ENCODE measurements around the gene ANKRD29.

DNA sequence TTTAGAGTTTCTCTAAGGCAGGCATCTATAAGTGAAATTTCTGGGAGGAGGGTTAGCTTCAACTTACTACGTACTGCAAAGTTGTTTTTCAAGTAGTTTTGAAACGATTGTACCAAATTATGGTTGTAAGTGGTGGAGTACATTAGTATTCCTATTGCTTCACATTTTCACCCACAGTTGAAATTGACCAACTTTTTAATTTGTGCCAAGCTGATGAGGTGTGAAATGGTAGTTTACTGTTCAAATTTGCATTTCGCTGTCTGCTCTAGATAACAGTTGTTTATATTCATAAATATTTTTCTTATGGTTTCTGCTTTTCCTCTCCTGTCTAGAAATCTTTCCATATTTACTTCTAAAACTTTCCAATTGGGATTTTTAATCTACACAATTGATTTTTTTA lies 95.0 kb downstream of the ANKRD29 start:
- no peak for TF ChIP-seq POLR2AphosphoS5 (IDR thresholded peaks at IDR 0.05; ENCODE audit: low read depth)
- no peak for TF ChIP-seq EZH2 (IDR thresholded peaks at IDR 0.05; ENCODE audit: low read depth, unreplicated experiment)
- TF ChIP-seq ZNF331 (CRISPR knock-in tag; IDR thresholded peaks at IDR 0.05; ENCODE audit: low read depth): no peak
- TF ChIP-seq, protein P1, sequence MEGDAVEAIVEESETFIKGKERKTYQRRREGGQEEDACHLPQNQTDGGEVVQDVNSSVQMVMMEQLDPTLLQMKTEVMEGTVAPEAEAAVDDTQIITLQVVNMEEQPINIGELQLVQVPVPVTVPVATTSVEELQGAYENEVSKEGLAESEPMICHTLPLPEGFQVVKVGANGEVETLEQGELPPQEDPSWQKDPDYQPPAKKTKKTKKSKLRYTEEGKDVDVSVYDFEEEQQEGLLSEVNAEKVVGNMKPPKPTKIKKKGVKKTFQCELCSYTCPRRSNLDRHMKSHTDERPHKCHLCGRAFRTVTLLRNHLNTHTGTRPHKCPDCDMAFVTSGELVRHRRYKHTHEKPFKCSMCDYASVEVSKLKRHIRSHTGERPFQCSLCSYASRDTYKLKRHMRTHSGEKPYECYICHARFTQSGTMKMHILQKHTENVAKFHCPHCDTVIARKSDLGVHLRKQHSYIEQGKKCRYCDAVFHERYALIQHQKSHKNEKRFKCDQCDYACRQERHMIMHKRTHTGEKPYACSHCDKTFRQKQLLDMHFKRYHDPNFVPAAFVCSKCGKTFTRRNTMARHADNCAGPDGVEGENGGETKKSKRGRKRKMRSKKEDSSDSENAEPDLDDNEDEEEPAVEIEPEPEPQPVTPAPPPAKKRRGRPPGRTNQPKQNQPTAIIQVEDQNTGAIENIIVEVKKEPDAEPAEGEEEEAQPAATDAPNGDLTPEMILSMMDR (conservative IDR thresholded peaks at IDR 0.05; ENCODE audit: low read depth in 2 of 2): no peak
- TF ChIP-seq, protein P2, sequence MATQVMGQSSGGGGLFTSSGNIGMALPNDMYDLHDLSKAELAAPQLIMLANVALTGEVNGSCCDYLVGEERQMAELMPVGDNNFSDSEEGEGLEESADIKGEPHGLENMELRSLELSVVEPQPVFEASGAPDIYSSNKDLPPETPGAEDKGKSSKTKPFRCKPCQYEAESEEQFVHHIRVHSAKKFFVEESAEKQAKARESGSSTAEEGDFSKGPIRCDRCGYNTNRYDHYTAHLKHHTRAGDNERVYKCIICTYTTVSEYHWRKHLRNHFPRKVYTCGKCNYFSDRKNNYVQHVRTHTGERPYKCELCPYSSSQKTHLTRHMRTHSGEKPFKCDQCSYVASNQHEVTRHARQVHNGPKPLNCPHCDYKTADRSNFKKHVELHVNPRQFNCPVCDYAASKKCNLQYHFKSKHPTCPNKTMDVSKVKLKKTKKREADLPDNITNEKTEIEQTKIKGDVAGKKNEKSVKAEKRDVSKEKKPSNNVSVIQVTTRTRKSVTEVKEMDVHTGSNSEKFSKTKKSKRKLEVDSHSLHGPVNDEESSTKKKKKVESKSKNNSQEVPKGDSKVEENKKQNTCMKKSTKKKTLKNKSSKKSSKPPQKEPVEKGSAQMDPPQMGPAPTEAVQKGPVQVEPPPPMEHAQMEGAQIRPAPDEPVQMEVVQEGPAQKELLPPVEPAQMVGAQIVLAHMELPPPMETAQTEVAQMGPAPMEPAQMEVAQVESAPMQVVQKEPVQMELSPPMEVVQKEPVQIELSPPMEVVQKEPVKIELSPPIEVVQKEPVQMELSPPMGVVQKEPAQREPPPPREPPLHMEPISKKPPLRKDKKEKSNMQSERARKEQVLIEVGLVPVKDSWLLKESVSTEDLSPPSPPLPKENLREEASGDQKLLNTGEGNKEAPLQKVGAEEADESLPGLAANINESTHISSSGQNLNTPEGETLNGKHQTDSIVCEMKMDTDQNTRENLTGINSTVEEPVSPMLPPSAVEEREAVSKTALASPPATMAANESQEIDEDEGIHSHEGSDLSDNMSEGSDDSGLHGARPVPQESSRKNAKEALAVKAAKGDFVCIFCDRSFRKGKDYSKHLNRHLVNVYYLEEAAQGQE (IDR thresholded peaks at IDR 0.05; ENCODE audit: unreplicated experiment): no peak
- no peak for TF ChIP-seq EZH2phosphoT487 (IDR thresholded peaks at IDR 0.05; ENCODE audit: unreplicated experiment)
- TF ChIP-seq, protein P3, sequence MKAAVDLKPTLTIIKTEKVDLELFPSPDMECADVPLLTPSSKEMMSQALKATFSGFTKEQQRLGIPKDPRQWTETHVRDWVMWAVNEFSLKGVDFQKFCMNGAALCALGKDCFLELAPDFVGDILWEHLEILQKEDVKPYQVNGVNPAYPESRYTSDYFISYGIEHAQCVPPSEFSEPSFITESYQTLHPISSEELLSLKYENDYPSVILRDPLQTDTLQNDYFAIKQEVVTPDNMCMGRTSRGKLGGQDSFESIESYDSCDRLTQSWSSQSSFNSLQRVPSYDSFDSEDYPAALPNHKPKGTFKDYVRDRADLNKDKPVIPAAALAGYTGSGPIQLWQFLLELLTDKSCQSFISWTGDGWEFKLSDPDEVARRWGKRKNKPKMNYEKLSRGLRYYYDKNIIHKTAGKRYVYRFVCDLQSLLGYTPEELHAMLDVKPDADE (IDR thresholded peaks at IDR 0.05): no peak
- no peak for TF ChIP-seq ZNF114 (CRISPR knock-in tag; IDR thresholded peaks at IDR 0.05)
- TF ChIP-seq JUNB (IDR thresholded peaks at IDR 0.05; ENCODE audit: unreplicated experiment): no peak
